DMS53 treated with DMSO at 0.1 percent for 48 hours (cell line): ENCODE data around the gene F8.
"Not testable (repeated sequence)": the region's sequence is repeated elsewhere in the genome, so short reads cannot be mapped to it uniquely, and the experiment has no call there.

Experiments used
- DNase-seq: peaks from one replicate; lab custom pipeline; 2025; ENCODE audit not compliant: unreplicated experiment; lab: John Stamatoyannopoulos, UW

Gene F8

GRCh38 chrX:155031657-155032056 lies 9.1 kb upstream of the F8 start:
- no peak for DNase-seq

GRCh38 chrX:155028877-155029291 lies 6.4 kb upstream of the F8 start:
- no peak for DNase-seq

GRCh38 chrX:155028129-155028528 lies 5.6 kb upstream of the F8 start:
- DNase-seq, result no peak

- no peak for DNase-seq
Measured at GRCh38 chrX:155027509-155028066, 5.1 kb upstream of the F8 start.

- DNase-seq, result peak; percentile 89
Measured at GRCh38 chrX:155026727-155027508, 4.4 kb upstream of the F8 start, which contains the start of gene FUNDC2. Gene FUNDC2, plus strand, starts transcription at chrX:155026844. Its CDS starts 95 bp downstream, at chrX:155026939.

GRCh38 chrX:155026420-155026726 lies 3.9 kb upstream of the F8 start:
- no peak for DNase-seq

- no peak for DNase-seq
Measured at GRCh38 chrX:155023907-155024833, 1.6 kb upstream of the F8 start.

GRCh38 chrX:155020591-155020990 lies 1.9 kb downstream of the F8 start:
- no peak for DNase-seq

- no peak for DNase-seq
Measured at GRCh38 chrX:155009994-155010472, 12.5 kb downstream of the F8 start.

- not testable (repeated sequence) for DNase-seq
Measured at GRCh38 chrX:155008578-155008977, 13.9 kb downstream of the F8 start.

GRCh38 chrX:155006913-155007671 lies 15.4 kb downstream of the F8 start:
- DNase-seq, result not testable (repeated sequence)

GRCh38 chrX:155006379-155006778 lies 16.1 kb downstream of the F8 start:
- DNase-seq, result not testable (repeated sequence)

GRCh38 chrX:155005190-155005589 lies 17.3 kb downstream of the F8 start:
- no peak for DNase-seq

- no peak for DNase-seq
Measured at GRCh38 chrX:155001873-155002272, 20.6 kb downstream of the F8 start.

- DNase-seq, result no peak
Measured at GRCh38 chrX:155000841-155001240, 21.7 kb downstream of the F8 start.

- DNase-seq, result no peak
Measured at GRCh38 chrX:154998204-154998880, 24.2 kb downstream of the F8 start.

- DNase-seq, result no peak
Measured at GRCh38 chrX:154991476-154991875, 31.0 kb downstream of the F8 start.

GRCh38 chrX:154991039-154991438 lies 31.5 kb downstream of the F8 start:
- no peak for DNase-seq

- DNase-seq, result no peak
Measured at GRCh38 chrX:154990496-154990895, 32.0 kb downstream of the F8 start.

- no peak for DNase-seq
Measured at GRCh38 chrX:154988719-154989118, 33.8 kb downstream of the F8 start.
